HG02885 (cell line): Measurements from ENCODE around the gene DUSP23.

Experiments
- ATAC-seq: cut with Tn5 transposase; IDR thresholded peaks from one replicate; pipeline ENCODE4 v1.9.1; 2021; ENCODE audit warnings: mild to moderate bottlenecking; ENCODE audit not compliant: unreplicated experiment, poor library complexity

Gene DUSP23

DNA sequence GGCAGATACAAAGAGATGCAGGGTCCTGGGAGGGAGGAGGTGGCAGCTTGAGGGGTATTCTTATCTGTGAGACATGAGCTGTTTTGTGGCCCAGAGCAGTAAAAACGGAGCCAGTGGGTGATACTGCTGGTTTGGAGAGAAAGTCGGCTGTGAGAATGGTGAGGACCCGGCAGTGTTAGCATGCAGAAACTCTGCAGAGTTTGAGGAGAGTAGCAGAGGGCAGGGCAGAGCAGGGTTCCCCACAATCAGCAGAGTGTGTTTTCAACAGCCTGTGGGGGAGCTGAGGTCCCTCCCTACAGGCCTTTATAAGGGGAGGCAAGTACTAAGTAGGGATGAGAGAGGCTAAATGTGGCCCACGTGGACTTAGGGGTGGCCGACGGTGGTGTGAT is 46.3 kb downstream of the DUSP23 start:
- ATAC-seq: no peak

DNA sequence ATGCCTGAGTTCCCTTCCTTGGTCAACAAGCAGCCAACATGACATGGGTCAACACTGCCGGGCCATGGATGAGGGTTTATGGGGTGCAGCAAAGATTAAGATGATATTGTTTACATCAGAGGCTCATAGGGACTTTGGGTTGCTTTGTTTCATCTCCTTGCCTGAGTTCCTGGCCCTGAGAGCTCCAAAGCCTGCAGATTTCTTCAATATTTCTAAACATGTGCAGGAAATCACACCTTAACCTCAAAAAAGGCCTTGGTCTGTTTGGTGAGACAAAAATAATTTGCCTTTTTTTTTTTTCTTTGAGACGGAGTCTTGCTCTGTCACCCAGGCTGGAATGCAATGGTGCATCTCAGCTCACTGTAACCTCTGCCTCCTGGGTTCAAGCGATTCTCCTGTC is 46.8 kb downstream of the DUSP23 start:
- ATAC-seq: no peak

DNA sequence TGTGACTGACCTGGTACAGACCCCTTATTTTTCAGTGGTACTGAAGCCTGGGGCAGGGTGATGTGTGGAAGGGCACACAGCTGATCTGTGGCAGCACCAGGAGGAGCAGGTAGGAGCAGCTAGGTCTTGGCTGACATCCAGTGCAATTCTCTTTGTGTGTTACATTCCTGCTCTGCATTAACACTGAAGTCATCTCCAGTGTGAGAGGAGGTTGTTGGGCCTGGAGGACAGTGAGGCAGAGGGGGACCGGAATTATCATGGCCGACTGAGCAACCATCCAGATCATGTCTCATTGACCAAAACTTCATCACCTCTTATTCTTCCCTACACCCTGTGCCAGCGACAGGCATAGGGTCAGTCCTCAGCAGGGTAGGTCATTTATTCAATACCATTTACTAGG is 47.4 kb downstream of the DUSP23 start:
- ATAC-seq: no peak

DNA sequence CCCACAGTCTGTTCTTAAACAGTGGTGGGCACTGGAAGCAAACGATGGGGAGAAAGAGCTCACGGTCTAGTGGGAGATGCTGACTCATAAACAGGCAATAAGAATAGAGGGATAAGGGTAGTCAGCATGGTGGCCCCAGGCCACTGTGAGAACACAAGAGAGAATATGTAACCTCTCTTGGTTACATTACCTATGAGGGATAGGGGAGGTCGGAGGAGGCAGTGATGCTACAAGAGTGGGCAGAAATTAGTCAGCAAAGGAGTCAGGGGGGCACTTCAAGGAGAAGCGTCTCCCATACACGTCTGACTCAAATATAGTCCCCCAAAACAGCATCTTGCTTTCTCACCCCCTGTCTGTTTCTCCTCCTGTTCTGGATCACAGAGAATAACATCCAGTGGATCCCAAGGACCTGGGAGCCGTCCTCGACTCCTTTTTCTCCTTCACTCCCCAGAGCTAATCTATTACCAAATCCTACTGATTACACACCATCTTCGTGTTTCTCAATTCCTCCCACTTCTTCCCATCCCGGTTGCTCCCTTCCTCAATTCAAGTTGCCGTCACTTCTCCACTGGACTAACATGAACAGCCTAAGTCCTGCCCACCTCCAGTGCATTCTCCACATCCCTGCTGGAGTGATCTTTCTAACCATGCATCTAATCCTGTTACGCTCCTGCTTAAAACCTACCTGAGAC is 48.0 kb downstream of the DUSP23 start:
- ATAC-seq: no peak

DNA sequence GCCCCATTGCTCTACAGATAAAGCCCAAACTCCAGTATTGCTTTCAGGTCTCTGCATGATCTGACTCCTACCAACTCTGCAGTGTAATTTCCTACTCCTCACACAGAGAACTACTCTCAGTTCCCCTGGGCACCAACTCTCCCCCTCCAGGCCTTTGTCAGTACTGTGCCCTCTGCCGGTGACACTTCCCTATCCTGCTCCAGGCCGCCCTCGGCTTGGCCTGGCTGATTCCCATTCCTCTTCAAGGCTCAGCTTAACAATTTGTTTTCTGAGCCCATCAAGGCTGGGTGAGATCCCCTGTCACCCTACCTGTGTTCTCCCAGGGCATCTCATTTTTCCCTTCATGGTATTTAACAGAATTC is 48.5 kb downstream of the DUSP23 start:
- peak; percentile 75 for ATAC-seq

DNA sequence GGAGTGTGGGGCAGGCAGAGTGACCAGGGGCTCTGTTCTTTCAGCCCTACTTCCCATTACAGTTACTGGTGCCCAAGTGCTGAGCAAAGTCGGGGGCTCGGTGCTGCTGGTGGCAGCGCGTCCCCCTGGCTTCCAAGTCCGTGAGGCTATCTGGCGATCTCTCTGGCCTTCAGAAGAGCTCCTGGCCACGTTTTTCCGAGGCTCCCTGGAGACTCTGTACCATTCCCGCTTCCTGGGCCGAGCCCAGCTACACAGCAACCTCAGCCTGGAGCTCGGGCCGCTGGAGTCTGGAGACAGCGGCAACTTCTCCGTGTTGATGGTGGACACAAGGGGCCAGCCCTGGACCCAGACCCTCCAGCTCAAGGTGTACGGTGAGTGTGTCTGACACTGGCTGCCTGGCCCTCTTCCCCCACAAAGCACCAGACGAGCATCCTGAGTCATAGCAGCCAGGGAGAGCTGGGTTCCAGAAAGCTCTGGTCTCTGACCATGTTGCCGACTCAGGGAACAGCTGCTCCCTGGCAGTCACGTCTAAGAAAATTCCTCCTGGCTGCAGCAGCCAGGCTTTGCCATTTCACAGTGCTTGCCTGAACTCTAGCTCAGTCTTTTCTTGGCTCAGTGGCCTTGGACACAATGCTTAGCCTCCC is 49.2 kb downstream of the DUSP23 start:
- ATAC-seq: no peak

DNA sequence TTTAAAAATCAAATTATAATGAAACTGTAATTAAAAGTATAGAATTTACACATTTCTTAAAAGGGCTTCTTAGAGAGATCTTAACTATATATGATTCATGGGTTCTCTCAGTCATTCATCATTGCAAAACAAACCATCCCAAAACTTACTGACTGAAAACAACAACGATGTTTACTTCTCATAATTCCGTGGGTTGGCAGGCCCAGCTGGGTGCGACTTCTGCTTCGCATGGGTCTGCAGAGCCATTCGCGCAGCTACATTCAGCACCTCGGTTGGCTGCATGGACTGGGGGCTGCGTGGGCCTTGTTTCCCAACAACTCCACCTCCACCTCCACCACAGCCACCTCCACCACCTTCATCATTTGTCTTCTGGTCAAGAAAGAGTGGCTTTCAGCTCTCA is 50.0 kb downstream of the DUSP23 start:
- no peak for ATAC-seq

DNA sequence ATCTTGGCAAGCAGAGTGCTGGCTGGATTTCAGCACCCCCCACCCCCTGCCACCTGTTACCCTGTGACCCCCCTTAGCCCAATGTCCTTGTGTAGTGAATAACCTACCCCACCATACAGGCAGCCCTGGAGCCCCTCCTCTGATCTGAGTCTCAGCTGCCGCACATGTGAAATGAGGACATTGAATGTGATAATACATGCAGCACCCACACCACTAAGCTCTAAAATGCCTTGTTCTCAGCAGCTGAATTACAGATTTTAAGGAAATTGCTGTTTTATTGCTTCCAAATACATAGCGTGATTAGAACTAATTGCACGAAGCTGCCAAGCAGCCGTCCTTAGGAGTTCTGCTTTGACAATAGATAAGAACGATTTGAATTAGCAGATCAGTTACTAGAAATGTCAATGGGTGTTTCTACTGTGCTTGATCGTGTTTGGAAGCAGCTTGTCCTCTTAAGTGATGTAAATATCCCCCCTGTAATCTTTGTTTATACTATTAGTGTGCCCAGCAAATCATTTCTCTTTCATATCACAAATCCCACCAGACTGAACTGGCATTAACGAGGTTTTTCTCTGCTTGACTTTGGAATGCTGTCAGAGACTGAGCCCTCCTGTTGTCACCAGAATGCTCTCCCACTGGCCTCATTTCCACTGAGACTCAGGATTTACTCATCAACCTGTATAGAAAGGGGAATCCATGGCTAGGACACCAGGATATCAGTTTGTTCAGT is 50.8 kb downstream of the DUSP23 start:
- ATAC-seq: no peak
